Measurements from ENCODE around the gene IL2. TPM values are rescaled to one million over a fixed set of nuclear protein-coding genes. Genes with fewer than 3 reads are reported as not detected.

Gene IL2
- total and polyA plus RNA-seq, 12 donors: not detected

DNA sequence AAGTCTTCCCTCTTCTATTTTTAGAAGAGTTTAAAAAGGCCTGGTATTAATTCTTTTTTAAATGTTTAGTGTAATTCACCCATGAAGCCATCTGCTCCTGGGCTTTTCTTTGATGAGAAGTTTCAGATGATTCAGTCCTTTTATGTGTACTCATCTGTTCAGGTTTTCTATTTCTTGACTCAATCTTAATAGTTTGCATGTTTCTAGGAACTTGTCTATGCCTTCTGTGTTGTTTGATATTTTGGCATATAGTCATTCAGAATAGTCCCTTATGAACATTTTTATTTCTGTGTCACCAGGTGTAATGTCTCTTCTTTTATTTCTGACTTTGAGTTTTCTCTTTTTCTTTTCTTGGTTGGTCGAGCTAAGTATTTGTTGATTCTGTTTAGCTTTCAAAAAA is 20.2 kb upstream of the IL2 start:
- 81 to 83% methylated on average over 1 of the region's 1 CpG for whole genome bisulfite sequencing, 2 donors

DNA sequence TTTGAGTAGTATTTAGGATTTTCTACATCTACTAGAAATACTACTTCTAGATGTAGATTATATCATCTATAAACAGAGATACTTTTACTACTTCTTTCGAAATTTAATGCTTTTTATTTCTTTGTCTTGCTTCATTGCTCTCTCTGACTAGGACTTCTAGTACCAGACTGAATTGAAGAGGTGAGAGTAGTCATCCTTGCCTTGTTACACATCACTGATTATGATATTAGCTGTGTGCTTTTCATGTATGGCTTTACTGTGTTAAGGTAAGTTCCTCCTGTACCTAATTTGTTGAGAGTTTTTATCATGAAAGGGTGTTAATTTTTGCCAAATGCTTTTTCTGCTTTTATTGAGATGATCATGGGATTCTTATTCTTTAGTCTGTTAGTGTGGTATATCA is 19.6 kb upstream of the IL2 start:
- no peaks in the 10 kb centered on the region for H3K4me1 ChIP-seq
- TF ChIP-seq, protein P1, sequence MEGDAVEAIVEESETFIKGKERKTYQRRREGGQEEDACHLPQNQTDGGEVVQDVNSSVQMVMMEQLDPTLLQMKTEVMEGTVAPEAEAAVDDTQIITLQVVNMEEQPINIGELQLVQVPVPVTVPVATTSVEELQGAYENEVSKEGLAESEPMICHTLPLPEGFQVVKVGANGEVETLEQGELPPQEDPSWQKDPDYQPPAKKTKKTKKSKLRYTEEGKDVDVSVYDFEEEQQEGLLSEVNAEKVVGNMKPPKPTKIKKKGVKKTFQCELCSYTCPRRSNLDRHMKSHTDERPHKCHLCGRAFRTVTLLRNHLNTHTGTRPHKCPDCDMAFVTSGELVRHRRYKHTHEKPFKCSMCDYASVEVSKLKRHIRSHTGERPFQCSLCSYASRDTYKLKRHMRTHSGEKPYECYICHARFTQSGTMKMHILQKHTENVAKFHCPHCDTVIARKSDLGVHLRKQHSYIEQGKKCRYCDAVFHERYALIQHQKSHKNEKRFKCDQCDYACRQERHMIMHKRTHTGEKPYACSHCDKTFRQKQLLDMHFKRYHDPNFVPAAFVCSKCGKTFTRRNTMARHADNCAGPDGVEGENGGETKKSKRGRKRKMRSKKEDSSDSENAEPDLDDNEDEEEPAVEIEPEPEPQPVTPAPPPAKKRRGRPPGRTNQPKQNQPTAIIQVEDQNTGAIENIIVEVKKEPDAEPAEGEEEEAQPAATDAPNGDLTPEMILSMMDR (IDR thresholded peaks at IDR 0.05): no peak
- no peaks in the 10 kb centered on the region for H3K27me3 ChIP-seq
- ATAC-seq (no peak), DNase-seq (no peak)
- intact Hi-C loops (cut with DNase I): no loop called here
- 59 to 68% methylated on average over 1 of the region's 1 CpG for WGBS, 2 donors
- no peaks in the 10 kb centered on the region for H3K36me3 ChIP-seq
- no peak overlapping the region for H3K4me3 ChIP-seq
- peaks cover 0 to 16% (median 0%) of the 10 kb centered on the region in 11 donors for H3K9me3 ChIP-seq
- H3K27ac ChIP-seq: no peak overlapping the region

More for the DNA sequence above, 20.2 kb upstream of the IL2 start:
- Histone ChIP-seq H3K9me3 (peaks cover 0 to 16% (median 0%) of the 10 kb centered on the region in 11 donors), H3K36me3 (no peaks in the 10 kb centered on the region), H3K4me3 (no peak overlapping the region), H3K4me1 (no peaks in the 10 kb centered on the region), H3K27me3 (no peaks in the 10 kb centered on the region), H3K27ac (no peak overlapping the region)
- no peak for DNase-seq
- TF ChIP-seq, protein P1 (IDR thresholded peaks at IDR 0.05): no peak
- no peak for ATAC-seq
- intact Hi-C loops (cut with DNase I): no loop called here

DNA sequence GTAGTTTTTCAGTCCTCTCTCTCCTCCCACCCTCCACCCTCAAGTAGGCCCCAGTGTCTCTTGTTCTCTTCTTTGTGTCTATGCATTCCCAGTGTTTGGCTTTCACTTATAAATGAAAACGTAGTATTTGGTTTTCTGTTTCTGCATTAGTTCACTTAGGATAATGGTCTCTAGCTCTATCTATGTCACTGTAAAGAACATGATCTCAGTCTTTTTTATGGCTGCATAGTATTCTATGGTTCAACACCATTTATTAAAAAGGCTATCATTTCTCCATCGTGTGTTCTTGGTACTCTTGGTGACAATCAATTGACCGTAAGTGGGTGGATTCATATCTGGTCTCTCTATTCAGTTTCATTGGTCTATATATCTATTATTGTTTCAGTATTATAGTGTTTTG is 18.7 kb upstream of the IL2 start:
- TF ChIP-seq, protein P1 (IDR thresholded peaks at IDR 0.05): no peak
- intact Hi-C loops (cut with DNase I): no loop called here
- Histone ChIP-seq H3K9me3 (peaks cover 0 to 16% (median 0%) of the 10 kb centered on the region in 11 donors), H3K36me3 (no peaks in the 10 kb centered on the region), H3K27ac (no peak overlapping the region), H3K4me1 (no peaks in the 10 kb centered on the region), H3K27me3 (no peaks in the 10 kb centered on the region), H3K4me3 (no peak overlapping the region)
- no peak for ATAC-seq
- DNase-seq: no peak
- WGBS, 2 donors: 79 to 87% methylated on average over 3 of the region's 3 CpGs

DNA sequence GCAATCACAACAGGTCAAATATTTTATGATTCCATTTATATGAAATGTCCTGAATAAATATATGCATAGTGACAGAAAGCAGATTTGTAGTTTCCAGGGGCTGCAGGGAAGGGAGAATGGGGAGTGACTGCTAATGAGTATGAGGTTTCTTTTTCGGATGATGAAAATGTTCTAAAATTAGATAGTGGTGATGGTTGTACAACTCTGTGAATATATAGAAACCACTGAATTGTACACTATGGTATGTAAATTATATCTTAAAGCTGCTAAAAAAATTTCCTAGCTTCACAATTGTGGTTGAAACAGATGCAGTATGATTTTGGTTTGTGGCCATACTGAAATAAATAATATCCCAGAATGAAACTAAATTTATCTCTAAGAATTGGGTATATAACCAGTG is 12.9 kb upstream of the IL2 start:
- intact Hi-C loops (cut with DNase I): no loop called here
- no peak for DNase-seq
- ATAC-seq: no peak
- Histone ChIP-seq H3K36me3 (no peaks in the 10 kb centered on the region), H3K4me1 (no peaks in the 10 kb centered on the region), H3K27ac (no peak overlapping the region), H3K9me3 (peaks cover 0 to 28% (median 3%) of the 10 kb centered on the region in 11 donors), H3K27me3 (no peaks in the 10 kb centered on the region), H3K4me3 (no peak overlapping the region)
- WGBS, 2 donors: 87 to 95% methylated on average over 1 of the region's 1 CpG
- TF ChIP-seq, protein P1 (IDR thresholded peaks at IDR 0.05): no peak

All from heart right ventricle (tissue), 16 donors.